Measurements from ENCODE around the gene SDHB.

SDHB gene

DNA sequence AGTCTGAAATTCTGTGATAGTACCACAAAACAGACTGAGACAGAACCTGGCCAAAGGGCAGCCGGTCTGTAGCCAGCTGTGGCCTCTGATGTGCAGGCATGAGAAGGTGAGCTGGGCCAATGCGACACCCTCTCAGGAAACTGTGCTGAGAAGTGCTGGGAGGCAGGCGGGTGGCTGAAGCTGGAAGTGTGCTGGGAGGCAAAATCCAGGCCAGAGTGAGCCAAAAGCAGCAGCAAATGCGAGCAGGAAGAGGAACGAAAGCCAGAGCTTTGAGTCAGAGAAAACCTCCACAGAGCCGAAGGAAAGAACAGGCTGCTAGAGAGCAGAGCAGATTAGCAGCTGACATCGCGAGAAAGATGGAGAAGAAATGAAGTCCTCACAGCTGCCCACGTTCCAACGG lies 31.9 kb downstream of the SDHB start:
- Mint-ChIP-seq H3K36me3 (peaks cover 23% of the 10 kb centered on the region), H3K27me3 (no peaks in the 10 kb centered on the region), H3K4me3 (no peak overlapping the region), H3K9me3 (no peaks in the 10 kb centered on the region), H3K4me1 (peaks cover 15% of the 10 kb centered on the region), H3K27ac (no peak overlapping the region)
- ATAC-seq (ENCODE audit: low read depth) (no peak), DNase-seq (ENCODE audit: low spot score in 2 of 2) (no peak)

DNA sequence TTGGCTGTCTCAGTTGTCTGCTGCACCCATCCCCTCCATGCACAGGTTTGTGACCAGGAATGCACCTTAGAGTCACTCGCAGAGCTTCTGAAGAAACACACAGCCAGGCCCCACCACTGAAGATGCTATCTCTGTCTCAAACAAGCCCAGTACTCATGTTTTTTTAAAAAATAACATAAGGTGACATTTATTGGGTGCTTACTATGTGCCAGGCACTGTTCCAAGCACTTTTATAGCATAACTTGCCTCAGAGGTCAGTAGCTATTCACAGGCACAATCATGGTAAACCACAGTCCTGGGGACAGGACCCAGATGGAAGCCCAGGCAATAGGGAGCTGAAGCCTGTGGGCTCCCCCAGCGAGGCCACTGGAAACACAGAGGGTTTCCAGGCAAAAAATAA lies 33.3 kb downstream of the SDHB start:
- Mint-ChIP-seq H3K27me3 (no peaks in the 10 kb centered on the region), H3K9me3 (no peaks in the 10 kb centered on the region), H3K36me3 (peaks cover 23% of the 10 kb centered on the region), H3K27ac (no peak overlapping the region), H3K4me3 (no peak overlapping the region), H3K4me1 (peaks cover 15% of the 10 kb centered on the region)
- ATAC-seq (ENCODE audit: low read depth): no peak
- DNase-seq (ENCODE audit: low spot score in 2 of 2): no peak

DNA sequence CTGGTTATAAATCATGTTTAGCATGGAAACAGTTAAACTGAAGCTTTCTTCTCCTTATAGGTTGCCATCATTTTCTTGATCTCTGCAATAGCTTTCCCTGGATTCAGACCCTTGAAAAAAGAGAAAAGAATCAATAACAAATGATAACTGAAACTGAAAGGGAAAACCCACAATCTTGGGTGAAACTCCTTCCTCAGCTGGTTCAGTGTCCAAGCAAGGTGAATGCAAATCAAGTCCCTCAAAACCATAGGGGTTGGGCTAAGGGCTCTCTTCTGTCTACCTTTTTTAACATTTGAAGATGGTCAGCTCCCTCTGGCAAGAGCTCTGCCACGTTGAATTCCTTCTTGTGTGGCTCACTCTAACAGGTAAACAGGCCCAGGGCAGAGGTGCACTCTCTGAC lies 35.0 kb downstream of the SDHB start:
- no peak overlapping the region for H3K4me3 Mint-ChIP-seq
- peaks cover 19% of the 10 kb centered on the region for H3K36me3 Mint-ChIP-seq
- H3K4me1 Mint-ChIP-seq: peaks cover 14% of the 10 kb centered on the region
- H3K27ac Mint-ChIP-seq: peak overlapping the region; percentile 89
- H3K9me3 Mint-ChIP-seq: no peaks in the 10 kb centered on the region
- ATAC-seq (ENCODE audit: low read depth) (peak; percentile 69), DNase-seq (ENCODE audit: low spot score in 2 of 2) (no peak)
- no peaks in the 10 kb centered on the region for H3K27me3 Mint-ChIP-seq

DNA sequence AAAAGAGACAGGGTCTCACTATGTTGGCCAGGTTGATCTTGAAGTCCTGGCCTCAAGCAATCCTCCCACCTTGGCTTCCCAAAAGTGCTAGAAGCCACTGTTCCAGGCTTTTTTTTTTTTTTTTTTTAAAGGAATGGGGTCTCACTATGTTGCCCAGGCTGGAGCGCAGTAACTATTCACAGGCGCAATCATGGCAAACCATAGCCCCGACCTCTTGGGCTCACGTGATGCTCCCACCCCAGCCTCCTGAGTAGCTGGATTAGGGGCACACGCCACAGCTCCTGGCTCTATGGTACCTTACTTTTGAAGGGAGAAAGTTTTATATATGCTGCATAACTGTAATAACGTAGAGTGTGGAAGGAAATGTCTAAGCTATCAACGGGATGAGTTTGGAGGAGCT lies 36.4 kb downstream of the SDHB start:
- Mint-ChIP-seq H3K27me3 (no peaks in the 10 kb centered on the region), H3K27ac (peak overlapping the region; percentile 14), H3K4me3 (no peak overlapping the region), H3K4me1 (peaks cover 14% of the 10 kb centered on the region), H3K36me3 (peaks cover 15% of the 10 kb centered on the region), H3K9me3 (no peaks in the 10 kb centered on the region)
- no peak for ATAC-seq (ENCODE audit: low read depth)
- no peak for DNase-seq (ENCODE audit: low spot score in 2 of 2)

DNA sequence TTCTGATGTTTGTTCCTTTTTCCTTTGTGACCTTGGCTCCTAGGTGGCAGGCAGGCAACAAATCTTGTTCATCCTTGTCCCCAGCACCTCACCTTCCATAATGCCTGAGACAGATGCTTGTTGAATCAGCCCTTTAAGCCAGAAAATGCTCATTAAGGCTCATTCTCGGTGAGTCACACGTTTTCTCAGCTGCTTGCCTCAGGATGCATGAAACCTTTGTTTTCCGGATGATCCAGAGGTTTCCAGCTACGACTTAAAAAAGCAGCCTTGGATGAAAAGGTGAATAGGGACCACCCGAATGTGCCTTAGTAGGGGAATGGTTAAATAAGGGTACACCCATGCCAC lies 37.5 kb downstream of the SDHB start:
- H3K4me1 Mint-ChIP-seq: peaks cover 16% of the 10 kb centered on the region
- peaks cover 13% of the 10 kb centered on the region for H3K36me3 Mint-ChIP-seq
- no peaks in the 10 kb centered on the region for H3K9me3 Mint-ChIP-seq
- ATAC-seq (ENCODE audit: low read depth): no peak
- H3K27me3 Mint-ChIP-seq: no peaks in the 10 kb centered on the region
- H3K27ac Mint-ChIP-seq: no peak overlapping the region
- DNase-seq (ENCODE audit: low spot score in 2 of 2): no peak
- no peak overlapping the region for H3K4me3 Mint-ChIP-seq

DNA sequence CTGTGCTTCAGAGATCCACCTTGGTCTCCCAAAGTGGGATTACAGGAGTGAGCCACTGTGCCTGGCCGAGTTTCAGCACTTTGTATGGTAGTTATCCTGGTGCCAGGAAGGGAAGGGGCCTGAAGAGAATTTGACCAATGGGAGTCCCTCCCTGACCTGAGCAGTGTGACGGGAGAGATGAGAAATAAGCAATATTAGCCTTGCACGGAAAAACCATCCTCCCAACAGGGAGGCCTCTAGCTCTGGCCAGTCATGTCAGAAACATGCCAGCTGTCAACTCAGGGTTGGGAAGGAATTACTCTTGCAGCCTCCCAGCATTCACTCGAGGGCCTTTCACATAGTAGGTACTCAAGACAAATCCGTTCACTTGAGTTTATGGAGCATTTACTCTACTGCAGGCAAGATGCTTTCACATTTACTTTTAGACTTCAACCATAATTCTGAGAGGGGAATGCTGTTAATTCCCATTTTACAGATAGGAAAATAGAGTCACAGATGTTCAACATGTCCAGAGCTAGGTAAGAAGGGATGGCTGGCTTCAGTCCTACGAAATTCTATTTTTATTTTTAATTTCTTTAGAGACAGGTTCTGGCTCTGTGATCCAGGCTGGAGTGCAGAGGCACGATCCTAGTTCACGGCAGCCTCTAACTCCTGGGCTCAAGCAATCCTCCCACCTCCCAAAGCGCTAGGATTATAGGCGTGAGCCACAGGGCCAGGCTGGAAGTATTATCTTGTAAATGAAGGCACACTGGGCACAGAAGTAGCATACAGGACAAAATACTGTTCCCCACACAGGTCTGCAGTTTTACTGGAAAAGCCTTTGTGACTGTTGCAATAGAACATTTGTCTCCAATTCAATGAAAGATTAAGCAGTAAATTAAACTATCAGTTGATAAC lies 38.9 kb downstream of the SDHB start:
- DNase-seq (ENCODE audit: low spot score in 2 of 2) (no peak), ATAC-seq (ENCODE audit: low read depth) (no peak)
- Mint-ChIP-seq H3K27ac (no peak overlapping the region), H3K36me3 (peaks cover 9% of the 10 kb centered on the region), H3K4me1 (peaks cover 22% of the 10 kb centered on the region), H3K4me3 (no peak overlapping the region), H3K9me3 (no peaks in the 10 kb centered on the region), H3K27me3 (no peaks in the 10 kb centered on the region)

DNA sequence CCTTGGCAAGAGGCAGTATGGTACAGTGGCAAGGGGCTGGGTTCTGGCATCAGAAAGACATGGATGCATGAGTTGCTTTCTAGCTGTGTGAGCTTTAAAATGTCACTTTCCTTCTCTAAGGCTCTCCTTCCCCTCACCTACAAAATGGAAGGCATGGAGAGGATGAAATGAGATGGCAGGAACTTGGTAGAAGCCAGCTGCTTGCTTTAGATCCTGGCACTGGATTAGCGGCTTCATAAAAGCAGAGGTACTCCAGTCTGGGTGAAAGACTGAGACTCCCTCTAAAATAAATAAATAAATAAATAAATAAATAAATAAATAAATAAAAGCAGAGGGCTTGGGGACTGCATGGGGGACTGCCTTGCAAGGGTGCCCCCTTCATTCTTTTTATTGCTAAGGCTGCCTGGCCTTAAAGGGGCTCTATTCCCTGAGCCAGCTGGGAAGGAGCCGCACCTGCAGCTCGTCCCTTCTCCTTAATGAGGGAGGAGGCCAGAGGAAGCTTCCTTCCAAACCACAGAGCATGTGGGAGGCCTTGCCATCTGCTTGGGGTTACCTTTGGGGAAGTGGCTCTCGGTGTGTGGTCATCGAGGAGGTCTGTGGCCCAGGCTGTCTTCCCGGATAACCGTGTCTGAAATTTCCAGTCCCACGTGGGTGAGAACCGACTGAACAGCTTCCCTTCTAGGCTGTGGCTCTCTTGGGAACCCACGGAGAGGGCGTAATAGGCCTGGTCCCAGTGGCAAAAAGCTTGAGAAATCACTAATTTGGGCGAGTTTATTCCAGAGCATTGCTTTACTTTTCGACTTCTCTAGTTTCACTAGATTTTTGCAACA lies 40.1 kb downstream of the SDHB start:
- ATAC-seq (ENCODE audit: low read depth): no peak
- Mint-ChIP-seq H3K27me3 (no peaks in the 10 kb centered on the region), H3K4me3 (no peak overlapping the region), H3K27ac (no peak overlapping the region), H3K36me3 (peaks cover under 1% of the 10 kb centered on the region), H3K4me1 (peaks cover 13% of the 10 kb centered on the region), H3K9me3 (no peaks in the 10 kb centered on the region)
- no peak for DNase-seq (ENCODE audit: low spot score in 2 of 2)

DNA sequence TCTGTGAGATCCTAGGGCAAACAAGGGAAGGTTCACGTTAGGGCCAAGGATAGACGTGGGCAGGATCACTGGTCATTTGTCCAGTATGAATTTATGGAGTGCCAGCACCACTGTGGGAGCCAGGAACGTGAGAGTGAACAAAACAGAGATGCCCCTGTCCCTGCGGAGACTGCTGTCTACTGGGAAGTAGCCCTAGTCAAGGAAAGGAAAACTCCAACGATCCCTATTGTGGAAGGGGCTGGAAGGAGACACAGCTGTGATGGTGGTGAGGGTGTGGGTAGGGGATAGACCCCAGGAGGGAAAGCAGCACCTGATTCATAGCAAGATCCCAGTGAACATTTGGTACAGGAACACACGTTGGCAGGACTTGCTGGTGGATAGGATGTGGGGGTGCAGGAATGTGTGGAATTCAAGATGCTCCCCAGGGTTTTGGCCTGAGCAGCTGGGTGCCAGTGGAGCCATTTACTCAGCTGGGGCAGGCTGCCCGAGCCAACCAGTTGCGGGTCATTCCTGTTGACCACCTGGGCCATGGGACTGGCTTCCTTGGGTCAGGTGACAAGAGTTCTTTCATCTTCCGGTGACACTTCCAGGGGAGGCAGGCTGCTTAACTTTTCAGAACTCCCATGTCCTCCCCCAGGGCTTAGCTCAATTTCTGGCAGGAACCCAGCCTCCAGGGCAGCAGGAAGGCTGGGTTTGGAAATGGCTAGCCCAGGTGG lies 40.9 kb downstream of the SDHB start:
- Mint-ChIP-seq H3K4me3 (no peak overlapping the region), H3K27ac (no peak overlapping the region), H3K36me3 (no peaks in the 10 kb centered on the region), H3K9me3 (no peaks in the 10 kb centered on the region), H3K4me1 (peaks cover 12% of the 10 kb centered on the region), H3K27me3 (no peaks in the 10 kb centered on the region)
- DNase-seq (ENCODE audit: low spot score in 2 of 2) (no peak), ATAC-seq (ENCODE audit: low read depth) (no peak)

DNA sequence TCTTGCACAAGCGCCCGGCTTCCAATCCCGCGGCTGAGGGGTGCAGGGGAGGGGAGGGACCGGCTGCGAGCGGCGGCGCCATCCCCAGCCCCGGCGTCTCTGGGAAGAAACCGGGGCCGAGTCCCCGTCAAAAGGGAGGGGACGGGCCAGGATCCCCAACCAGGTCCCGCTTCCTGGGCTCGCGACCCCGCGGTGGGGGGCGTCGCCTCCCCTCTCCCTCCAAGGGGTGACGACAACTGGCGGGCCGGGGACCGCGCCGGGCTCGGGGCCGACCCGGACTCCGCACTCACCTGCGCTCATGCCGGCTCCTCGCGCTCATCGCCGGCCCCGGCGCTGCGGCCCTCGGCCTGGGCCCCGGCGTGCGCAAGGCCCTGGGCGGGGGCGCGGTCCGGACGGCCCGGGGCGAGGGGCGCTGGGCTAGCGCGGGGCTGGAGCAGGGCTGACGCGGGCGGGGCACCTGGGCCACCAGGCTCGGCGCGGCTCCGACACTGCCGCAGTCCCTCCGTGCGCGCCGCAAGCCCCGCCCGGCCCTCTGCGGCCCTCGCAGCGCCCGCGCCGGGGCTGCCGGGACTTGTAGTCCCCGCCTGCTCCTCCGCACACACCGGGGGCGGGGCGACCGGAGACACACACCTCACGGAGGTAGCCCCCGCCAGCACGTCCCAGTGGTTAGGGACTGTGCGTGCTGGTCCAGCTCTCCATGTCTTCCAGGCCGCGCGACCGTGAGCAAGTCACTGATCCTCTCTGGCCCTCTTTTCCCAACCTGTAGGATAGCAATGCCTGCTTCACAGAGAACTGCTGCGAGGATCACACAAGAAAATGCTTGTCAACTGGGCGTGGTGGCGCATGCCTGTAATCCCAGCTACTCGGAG lies 42.2 kb downstream of the SDHB start, which contains the start of gene ATP13A2:
TSS of gene ATP13A2 (minus strand) at position 490 of the 869 bp plus-strand sequence. CDS start at position 300, 190 bp downstream.
- no peaks in the 10 kb centered on the region for H3K9me3 Mint-ChIP-seq
- no peaks in the 10 kb centered on the region for H3K36me3 Mint-ChIP-seq
- H3K4me1 Mint-ChIP-seq: peaks cover 12% of the 10 kb centered on the region
- ATAC-seq (ENCODE audit: low read depth): peak; percentile 99
- DNase-seq (ENCODE audit: low spot score in 2 of 2): peak; percentile 76 to 84
- H3K27ac Mint-ChIP-seq: no peak within 1 kb of the TSS
- H3K27me3 Mint-ChIP-seq: no peaks in the 10 kb centered on the region
- H3K4me3 Mint-ChIP-seq: peak within 1 kb of the TSS; percentile 86

DNA sequence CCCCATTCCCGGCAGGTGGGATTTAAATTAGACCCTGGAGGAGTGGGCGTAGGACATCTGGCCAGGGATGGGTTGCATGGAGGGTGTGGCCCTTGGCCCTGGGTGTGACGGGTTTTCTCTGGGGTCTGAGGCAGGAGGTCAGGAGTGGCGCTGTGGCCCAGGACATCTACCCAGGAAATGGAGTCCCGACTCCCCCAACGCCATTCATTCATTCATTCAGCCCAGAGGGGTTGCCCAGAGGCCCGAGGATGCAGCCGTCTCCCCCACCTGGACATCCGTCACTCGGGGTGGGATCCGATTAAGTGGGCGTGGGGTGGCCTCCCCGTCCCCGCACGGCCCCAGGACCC lies 42.8 kb downstream of the SDHB start:
- no peaks in the 10 kb centered on the region for H3K9me3 Mint-ChIP-seq
- DNase-seq (ENCODE audit: low spot score in 2 of 2) (peak in 1 of 2 donors; percentile 29), ATAC-seq (ENCODE audit: low read depth) (no peak)
- H3K4me1 Mint-ChIP-seq: peaks cover 12% of the 10 kb centered on the region
- no peak overlapping the region for H3K27ac Mint-ChIP-seq
- no peaks in the 10 kb centered on the region for H3K36me3 Mint-ChIP-seq
- peak overlapping the region; percentile 83 for H3K4me3 Mint-ChIP-seq
- no peaks in the 10 kb centered on the region for H3K27me3 Mint-ChIP-seq

DNA sequence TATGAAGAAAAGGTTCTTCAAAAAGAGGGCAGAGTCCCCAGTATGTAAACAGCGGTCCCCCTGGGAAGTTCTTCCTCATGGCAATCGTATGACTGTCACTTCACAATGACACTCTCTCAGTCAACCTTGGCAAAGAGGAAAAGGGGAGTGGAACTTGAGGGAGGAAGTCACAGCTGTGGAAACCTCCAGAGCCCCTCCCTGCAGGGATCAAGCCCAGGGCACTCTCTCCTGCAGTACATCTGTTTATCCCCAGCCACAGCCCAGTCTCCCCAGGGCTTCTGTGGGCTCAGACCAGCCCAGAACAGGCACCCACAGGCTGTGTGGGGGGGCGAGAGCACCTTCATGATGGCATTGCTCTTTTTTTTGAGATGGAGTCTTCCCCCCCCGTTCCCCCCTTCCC lies 44.1 kb downstream of the SDHB start:
- no peaks in the 10 kb centered on the region for H3K27me3 Mint-ChIP-seq
- H3K4me3 Mint-ChIP-seq: no peak overlapping the region
- H3K36me3 Mint-ChIP-seq: no peaks in the 10 kb centered on the region
- ATAC-seq (ENCODE audit: low read depth) (no peak), DNase-seq (ENCODE audit: low spot score in 2 of 2) (no peak)
- no peak overlapping the region for H3K27ac Mint-ChIP-seq
- no peaks in the 10 kb centered on the region for H3K9me3 Mint-ChIP-seq
- peaks cover 12% of the 10 kb centered on the region for H3K4me1 Mint-ChIP-seq

DNA sequence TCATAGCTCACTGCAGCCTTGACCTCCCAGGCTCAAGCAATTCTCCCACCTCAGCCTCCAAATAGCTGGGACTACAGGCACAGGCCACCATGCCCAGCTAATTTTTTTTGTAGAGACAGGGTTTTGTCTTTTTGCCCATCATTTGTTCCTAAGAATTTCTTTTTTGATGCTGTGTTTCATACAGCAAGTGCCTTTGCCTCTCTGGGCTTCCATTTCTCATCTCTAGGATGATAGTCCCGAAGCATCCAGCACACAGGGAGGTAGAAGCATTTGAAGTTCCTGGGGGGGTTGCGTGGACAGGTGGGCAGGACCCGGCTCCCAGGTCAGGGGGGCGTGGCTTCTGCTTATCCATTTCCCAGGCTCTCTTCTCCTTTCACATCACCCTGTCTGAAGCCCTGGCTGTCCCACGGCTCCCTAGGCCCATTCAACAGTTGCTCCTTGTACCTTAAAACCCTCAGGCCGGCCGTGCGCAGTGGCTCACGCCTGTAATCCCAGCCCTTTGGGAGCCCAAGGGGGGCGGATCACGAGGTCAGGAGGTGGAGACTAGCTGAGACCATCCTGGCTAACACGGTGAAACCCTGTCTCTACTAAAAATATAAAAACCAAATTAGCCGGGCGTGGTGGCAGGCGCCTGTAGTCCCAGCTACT lies 45.5 kb downstream of the SDHB start:
- Mint-ChIP-seq H3K27ac (no peak overlapping the region), H3K27me3 (no peaks in the 10 kb centered on the region), H3K4me1 (peaks cover 14% of the 10 kb centered on the region), H3K4me3 (no peak overlapping the region), H3K9me3 (no peaks in the 10 kb centered on the region), H3K36me3 (peaks cover 9% of the 10 kb centered on the region)
- ATAC-seq (ENCODE audit: low read depth): no peak
- DNase-seq (ENCODE audit: low spot score in 2 of 2): no peak

DNA sequence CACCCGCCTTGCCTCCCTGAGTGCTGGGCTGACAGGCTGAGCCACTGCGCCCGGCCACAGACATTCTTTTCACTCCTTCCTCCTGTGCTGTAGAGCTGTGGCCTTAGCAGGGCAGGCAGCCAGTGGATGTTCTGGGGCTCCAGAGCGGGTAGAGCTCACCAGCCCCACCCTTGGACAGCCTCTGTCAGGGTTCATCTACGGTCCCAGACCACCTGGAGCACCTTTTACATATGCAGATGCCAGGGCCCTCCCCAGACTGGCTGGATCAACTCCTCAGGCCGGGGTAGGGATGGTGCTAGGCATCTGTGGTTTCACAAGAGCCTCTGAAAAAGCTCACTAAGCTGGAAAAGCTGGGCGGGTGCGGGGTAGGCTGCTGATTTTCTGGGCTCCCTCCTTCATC lies 46.7 kb downstream of the SDHB start:
- Mint-ChIP-seq H3K4me3 (no peak overlapping the region), H3K27me3 (no peaks in the 10 kb centered on the region), H3K9me3 (no peaks in the 10 kb centered on the region), H3K27ac (no peak overlapping the region), H3K4me1 (peaks cover 10% of the 10 kb centered on the region), H3K36me3 (peaks cover 11% of the 10 kb centered on the region)
- DNase-seq (ENCODE audit: low spot score in 2 of 2) (no peak), ATAC-seq (ENCODE audit: low read depth) (no peak)
